Putamen (tissue), 1 donor: ENCODE measurements around the gene BOC.

Experiments used
- DNase-seq: peaks from one replicate; pipeline ENCODE4 v3.0.0-alpha.2; 2016; ENCODE audit warnings: low spot score

BOC gene

GRCh38 chr3:113222451-113223086 is 11.2 kb downstream of the BOC start:
- DNase-seq, result no peak

GRCh38 chr3:113223475-113224281 is 12.3 kb downstream of the BOC start:
- peak; percentile 29 for DNase-seq

GRCh38 chr3:113225286-113225685 is 13.9 kb downstream of the BOC start:
- no peak for DNase-seq

- no peak for DNase-seq
These were observed 15.1 kb downstream of the BOC start for GRCh38 chr3:113226491-113226890.

- DNase-seq, result no peak
These were observed 15.8 kb downstream of the BOC start for GRCh38 chr3:113227146-113227545.

- DNase-seq, result no peak
These were observed 17.3 kb downstream of the BOC start for GRCh38 chr3:113228498-113229286.

- DNase-seq, result no peak
These were observed 20.0 kb downstream of the BOC start for GRCh38 chr3:113231391-113231790.

- DNase-seq, result no peak
These were observed 20.5 kb downstream of the BOC start for GRCh38 chr3:113231827-113232253.

- no peak for DNase-seq
These were observed 21.0 kb downstream of the BOC start for GRCh38 chr3:113232342-113232741.

- DNase-seq, result no peak
These were observed 22.1 kb downstream of the BOC start for GRCh38 chr3:113233497-113233896.

GRCh38 chr3:113234028-113234427 is 22.7 kb downstream of the BOC start:
- DNase-seq, result no peak

- DNase-seq, result no peak
These were observed 23.4 kb downstream of the BOC start for GRCh38 chr3:113234688-113235260.

- no peak for DNase-seq
These were observed 27.1 kb downstream of the BOC start for GRCh38 chr3:113238503-113238902.

GRCh38 chr3:113240841-113241240 is 29.5 kb downstream of the BOC start:
- DNase-seq, result no peak

GRCh38 chr3:113241292-113242095 is 30.1 kb downstream of the BOC start:
- DNase-seq, result no peak

GRCh38 chr3:113242096-113242581 is 30.8 kb downstream of the BOC start:
- DNase-seq, result no peak

GRCh38 chr3:113243071-113243470 is 31.7 kb downstream of the BOC start:
- no peak for DNase-seq

GRCh38 chr3:113243846-113244245 is 32.5 kb downstream of the BOC start:
- no peak for DNase-seq

- DNase-seq, result no peak
These were observed 34.4 kb downstream of the BOC start for GRCh38 chr3:113245761-113246161.

- no peak for DNase-seq
These were observed 35.7 kb downstream of the BOC start for GRCh38 chr3:113247068-113247467.

GRCh38 chr3:113247675-113248458 is 36.5 kb downstream of the BOC start:
- DNase-seq, result no peak
